HG02759 (cell line): ENCODE results near the gene RORC.

Experiments
- ATAC-seq: cut with Tn5 transposase; IDR thresholded peaks from one replicate; pipeline ENCODE4 v1.9.1; 2021; ENCODE audit warnings: mild to moderate bottlenecking, moderate library complexity; ENCODE audit not compliant: unreplicated experiment

RORC gene

DNA sequence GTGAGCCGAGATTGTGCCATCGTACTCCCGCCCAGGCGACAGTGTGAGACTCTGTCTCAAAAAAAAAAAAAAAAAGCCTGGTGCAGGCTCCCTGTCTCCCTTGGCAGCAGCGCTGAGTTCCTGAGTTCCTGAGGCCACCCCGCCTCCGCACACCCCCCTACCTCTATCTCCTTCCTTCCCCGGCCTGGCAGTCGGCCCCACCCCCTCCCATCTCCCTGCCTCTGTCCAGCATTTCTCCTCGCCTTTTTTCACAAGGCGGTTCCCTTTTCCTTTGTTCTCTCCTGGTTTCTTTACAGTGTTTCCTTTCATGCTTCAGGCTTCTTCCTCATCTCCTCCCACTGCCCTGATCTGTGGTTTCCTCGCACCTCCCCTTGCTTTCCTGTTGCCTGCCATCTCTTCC lies 2.7 kb downstream of the RORC start:
- no peak for ATAC-seq

DNA sequence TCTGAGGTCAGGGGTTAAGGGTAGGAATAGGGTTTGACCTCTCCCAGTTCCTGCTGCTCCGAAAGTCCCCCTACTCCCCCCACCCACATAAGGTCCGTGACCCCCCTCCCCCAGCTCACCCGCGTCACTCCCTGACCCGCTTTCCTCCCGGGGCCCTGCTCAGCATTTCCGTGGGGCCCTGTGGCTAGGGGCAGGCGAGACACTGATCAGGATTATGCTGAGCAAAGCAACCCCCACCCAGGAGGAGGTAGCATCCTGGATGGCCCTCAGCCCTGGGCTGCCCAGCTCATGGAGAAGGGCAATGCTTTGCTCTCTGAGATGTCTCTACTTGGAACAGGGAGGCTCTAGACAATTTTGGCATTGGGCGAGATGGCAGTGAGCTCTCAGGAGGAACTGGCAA lies 3.7 kb downstream of the RORC start:
- no peak for ATAC-seq

DNA sequence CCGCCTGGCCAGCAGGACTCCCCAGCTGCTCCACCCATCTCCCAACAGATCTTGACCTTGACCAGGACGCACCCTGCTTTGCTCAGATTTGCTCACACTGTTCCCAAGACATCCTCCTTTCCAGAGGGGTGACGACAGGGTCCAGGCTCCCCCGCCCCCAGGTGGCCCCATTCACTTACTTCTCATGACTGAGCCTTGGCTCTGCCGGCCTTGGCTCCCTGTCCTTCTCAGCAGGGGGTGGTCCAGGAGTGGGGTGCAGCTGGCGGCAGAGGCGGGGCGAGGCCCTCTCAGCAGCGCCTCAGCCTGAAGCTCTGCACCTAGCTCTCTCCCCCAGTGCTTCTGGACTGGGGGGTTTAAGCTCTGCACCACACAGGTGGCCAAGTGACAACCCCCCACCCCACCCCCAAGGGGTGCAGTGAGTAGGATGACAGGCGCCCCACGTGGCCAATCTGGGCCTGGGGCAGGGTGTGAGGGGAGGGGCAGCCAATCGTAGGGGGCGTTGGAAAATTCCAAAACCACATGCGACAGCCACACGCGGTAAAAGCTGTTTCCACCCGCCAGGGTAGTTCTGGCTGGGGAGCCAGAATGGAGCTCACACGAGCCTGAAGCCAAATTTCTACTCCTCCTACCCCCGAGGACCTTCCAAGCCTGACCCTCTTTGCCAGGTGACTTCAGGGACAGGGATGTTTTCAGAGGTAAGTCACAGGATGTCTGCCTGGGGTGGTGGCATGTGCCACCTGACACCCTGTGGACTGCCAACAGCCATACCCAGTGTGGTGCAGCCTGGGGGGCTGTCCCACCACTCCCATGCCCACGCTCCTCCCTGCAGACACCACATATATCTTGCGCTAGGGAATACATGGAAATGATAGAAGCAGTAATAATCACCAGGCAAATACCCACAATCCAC lies 5.6 kb downstream of the RORC start:
- ATAC-seq, result no peak

DNA sequence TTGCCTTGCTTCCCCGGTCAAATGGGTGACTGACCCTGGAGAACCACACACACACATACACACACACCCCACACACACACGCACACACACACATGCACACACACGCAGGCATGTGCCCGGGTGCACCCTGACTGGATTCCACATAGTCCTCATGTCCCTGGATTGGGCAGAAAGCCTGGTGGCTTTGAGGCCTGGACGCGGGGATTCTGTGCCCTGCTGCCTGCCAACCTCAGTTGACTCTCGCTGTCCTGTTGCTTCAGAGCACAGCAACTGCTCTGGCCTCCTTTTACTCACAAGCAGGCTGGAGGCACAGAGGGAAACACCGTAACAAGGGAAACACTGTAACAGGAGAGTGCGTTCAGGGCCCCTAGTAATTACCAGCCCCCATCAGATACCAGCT lies 6.4 kb downstream of the RORC start:
- ATAC-seq, result no peak

DNA sequence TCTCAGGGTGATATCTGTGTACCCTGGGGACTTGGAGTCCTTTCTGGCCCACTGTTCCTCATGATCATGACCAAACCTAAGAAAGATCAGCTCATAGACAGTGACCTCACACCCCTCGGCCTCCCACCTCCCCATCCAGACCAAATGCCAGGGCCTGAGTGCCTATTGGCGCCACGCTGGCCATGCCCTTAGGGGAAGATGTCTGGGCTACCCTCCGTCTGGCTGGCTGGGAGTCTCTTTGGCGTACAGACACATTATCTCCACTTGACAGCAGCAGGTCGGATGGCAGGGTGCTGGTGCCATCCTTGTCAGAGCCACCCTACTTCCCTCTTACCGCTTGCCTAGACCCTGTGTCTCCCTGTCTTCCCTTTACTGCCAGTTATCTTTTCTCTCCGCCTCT lies 8.4 kb downstream of the RORC start:
- no peak for ATAC-seq

DNA sequence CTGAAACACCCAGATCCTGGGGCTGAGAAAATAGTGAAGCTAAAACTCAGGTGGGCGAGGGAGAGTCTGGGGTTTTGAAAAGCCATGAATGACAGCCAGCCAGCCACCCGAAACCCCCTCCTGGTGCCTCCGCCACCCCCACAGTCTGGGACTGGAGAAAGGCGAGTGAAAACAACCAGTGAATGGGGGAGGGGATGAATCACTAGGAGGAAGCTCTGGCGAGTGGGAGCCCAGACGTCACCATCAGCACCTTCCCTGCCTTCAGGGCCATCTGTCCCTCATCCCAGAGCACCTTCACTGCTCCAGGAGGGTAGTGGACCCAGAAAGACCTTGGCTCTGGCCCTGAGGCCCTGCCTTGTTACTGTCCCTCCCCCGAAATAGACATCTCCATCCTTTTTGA lies 9.2 kb downstream of the RORC start:
- no peak for ATAC-seq

DNA sequence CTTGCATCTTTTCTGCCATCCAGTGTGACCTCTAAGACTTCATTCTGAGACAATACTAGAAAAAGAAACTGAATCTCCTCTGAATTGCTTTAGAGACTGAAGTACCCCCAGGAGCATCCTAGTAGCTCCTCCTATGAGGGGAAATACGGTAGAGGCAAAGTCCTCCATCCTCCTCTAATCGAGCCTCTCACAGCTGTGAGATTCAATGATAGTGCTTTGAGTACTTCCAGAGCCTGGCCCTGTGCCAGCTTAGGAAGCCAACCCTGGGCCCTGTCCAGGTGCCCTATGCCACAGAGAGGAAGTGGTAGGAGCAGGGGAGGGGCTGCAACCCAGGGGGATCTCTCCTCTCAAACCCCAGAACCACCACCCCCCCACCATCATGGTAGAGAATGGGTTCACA lies 10.7 kb downstream of the RORC start:
- no peak for ATAC-seq

DNA sequence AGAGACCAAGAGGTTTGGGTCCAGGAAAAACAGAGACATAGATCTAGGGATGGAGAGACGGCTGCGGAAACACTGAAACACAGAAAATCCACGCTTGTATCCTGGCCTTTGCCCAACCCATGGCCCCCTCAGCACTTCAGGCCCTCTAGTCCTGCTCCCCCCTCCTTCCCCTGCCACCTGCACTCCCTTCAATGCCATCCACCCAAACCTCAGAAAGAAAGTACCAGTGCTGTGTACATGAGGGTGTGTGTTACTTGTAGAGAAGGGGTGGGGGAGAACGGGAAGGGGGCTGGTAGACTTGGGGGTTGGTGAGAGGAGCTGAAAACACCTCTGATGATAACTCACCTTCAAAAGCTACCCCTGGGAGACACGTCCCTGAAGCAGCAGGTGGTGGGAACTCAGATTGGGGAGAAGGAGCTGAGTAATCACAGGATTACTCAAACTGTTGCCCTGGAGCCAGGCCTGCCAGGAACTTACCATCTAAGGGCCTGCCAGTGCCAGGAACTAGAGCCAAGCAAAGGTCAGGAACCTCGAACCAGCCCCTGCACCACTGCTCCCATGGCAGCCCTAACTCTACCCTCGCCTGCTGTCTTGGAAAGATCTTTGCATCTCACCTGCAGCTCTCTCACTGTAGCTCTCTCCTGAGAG lies 11.5 kb downstream of the RORC start:
- no peak for ATAC-seq

DNA sequence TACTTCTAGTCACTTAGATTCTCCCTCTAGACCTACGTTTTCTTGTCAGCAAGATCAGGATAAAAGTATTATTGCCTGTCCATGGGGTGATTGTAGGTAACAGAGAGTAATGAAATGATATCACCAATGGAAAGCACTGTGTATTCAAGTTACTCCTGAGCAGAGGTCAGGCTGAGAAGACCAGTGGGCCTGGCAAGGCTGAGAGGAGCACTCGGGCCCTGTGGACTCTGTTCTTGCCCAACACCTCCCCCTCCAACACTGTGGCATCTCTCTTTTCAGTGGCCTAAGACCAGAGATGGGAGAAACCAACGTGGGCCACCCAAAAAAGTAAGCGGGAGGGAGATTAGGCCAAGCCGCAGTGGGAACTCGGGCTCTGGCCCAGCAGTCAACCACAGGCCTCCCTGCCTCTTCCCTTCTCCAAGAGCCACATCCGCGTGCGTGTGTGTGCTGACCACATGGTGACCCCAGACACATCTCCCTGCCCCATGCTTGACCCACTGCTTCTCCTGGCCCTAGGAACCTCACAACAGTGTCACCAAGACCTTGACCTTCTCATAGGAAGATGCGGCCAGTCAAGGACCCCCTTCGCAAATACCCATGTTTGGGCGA lies 12.3 kb downstream of the RORC start:
- no peak for ATAC-seq

DNA sequence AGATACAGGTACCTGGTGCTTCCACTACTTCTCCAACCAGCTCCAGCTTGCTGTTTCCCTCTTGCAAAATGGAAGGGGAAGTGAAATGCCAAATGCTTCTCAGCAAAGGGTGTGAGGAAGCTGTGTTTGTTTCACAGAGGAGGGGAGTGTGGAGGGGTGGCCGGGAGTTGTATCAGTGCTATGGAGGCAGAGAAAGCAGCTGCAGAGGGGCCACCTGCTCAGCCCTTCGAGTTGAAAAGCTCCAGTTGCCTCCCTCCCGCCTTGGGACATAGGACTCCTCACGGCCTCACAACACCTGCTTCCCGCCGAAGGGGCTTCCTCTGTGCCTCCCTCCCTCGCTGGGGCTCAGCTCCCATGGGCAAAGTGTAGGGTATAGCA lies 14.3 kb downstream of the RORC start:
- no peak for ATAC-seq

DNA sequence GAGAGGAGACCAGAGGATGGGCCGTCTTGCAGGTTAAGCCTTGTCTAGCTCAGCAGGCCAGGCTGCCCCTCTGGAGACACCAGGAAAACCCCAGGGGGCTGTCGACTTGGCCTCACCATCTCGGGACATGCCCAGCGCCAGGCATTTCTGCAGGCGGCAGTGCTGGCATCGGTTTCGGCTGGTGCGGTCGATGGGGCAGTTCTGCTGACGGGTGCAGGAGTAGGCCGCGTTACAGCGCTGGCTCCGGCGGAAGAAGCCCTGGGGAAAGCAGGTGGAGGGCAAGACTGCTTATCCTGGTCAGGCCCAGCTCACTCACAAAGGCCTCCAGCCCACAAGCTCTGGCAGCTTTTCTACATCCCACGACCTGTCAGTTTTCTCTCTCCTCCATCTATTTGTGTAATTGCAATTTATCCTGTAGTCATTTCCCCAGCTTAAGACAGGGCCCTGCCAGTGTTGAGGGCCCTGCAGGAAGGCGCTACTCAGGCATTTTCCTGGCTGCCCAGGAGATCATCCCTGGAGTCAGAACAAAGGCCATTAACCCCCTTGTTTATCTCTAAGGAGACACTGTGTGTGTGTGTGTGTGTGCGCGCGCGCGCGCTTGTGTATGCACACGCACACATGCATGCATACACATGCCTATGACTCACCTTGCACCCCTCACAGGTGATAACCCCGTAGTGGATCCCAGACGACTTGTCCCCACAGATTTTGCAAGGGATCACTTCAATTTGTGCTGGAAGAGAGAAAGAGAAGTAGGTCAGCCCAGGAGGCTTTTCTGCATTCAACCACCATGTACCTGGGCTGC lies 14.9 kb downstream of the RORC start:
- no peak for ATAC-seq

DNA sequence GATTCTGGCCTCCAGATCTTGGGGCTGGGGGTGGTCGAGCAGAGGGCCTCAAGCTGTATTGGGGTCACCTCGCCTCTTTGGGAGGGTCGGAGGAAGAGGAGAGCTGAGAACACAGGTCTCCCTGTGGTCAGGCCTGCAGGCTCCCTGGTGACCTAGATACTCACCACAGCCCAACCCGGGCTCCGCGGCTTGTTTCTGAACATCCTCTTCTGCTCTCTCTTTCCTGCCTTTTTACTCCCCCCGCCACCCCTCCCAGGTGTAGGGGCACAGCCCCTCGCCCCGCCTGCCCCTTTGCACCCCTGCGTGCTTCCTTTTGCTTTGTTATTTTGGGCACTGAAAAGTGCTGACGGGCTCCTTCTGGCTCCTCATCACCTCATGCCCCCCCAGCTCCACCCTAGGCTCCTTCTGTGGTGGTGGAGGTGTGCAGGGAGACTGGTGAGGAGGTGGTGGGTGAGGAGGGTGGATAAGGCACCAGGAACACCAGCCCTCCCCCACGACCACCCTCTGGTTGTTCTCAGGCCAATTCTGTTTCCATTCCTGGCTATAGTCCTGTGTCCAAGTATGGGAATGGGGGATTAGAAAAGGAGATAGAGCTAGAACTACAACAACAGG lies 15.8 kb downstream of the RORC start:
- ATAC-seq, result no peak

DNA sequence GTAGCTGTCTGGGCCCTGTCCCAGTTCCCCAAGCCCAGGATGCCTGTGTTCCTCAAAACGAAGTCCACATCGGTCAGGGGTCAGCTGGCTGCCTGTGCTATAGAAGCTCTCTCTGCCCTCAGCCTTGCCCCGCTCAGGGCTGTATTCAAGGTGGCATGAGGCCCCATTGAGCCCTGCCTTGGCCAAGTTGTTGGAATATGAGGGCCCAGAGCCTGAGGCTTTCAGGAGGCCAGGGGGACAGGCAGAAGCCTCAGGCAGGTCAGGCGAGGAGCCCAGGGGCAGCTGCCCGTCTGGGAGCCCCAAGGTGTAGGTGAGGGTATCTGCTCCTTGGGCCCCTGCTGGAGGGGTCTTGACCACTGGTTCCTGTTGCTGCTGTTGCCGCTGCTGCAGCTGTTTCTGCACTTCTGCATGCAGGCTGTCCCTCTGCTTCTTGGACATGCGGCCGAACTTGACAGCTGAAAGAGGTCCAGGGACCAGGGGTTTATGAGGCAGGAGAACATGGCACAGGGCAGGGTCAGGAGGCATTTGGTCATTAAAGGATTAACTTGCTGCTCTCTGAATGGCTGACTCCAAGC lies 16.5 kb downstream of the RORC start:
- no peak for ATAC-seq

DNA sequence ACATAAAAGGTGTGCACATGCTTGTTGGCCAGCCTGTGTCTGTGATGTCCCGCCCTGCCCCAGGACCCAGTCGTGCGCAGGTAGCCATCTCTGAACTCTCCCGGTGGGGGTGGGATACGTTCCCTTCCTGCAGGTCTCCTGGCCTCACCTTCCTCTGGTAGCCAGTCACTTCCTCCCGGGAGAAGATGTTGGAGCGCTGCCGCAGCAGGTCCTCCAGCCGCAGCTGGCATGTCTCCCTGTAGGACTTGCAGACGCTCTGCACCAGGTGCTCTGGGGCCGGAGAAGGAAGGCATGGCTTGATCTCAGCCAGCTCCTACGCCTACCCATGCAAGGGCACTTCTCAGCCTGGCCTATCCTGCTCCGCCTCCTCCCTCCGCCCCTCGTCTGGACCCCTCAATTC lies 17.2 kb downstream of the RORC start:
- no peak for ATAC-seq

DNA sequence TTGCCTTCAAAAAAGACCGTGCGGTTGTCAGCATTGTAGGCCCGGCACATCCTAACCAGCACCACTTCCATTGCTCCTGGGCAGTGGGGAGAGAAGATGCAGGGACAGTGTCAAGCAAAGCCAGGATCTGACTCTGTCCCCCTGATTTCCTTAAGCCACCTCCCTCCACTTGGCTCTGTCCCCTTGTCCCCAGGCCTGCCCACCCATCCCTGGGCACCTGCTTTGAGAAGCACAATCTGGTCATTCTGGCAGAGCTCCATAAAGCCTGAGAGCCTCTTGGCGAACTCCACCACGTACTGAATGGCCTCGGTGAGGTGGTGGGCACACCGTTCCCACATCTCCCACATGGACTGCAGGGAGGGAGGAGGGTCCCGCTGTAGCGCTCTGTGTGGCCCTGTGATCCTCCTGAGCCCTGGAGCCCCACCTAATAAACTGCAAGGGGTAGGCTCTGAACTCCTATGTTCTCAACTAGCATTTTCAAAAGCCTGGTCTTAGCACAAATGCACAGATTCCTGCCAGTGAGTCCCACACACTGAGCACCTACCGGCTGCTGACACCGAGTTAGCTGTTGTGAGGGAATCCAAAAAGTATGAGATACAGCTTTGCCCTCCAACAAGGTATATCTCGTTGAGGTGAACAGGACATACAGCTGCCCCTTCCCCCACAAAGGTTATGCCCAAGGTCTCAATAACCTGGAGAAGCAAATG lies 18.2 kb downstream of the RORC start:
- no peak for ATAC-seq

DNA sequence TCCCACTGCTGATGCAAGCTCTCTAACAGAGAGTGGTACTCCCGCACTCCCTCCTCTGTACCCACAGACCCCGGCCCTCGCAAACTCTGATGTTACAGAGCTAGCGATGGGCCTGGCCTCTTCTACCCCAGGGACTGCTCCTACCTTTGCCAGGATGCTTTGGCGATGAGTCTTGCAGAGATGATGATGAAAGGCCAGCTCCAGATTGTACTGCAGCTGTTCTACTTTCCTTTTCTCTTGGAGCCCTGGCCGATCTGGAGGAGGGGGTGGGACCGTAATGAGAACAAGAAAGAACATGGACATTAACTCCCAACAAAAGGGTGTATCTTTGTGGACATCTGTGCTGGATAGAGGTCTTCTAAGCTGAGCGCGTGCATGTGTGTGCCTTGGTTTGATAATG lies 20.4 kb downstream of the RORC start:
- ATAC-seq, result no peak

DNA sequence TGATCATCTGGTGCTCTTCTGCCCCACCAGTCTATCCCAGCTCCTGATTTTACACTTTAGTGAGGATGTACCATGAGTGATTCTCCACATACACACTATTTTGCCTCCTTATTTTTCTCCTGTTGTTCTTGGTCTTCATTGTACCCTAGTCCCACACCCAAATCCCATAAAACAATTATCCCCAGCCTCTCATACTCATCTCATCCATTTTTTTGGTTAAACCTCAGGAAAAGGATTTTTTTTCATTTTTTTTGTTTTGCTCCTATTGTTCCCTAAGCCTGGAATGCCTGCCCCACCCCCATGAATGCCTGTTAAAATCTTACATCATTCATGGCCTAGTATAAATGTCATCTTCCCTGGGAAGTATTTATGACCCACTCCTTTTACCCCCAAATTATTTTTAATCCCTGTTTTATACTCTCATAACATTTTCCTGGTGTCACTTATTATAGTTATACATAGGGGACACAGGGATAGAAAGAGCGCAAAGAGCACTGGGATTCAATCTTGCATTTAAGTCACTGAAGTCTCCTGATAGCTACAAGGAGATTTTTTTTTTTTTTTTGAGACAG lies 21.5 kb downstream of the RORC start:
- no peak for ATAC-seq

DNA sequence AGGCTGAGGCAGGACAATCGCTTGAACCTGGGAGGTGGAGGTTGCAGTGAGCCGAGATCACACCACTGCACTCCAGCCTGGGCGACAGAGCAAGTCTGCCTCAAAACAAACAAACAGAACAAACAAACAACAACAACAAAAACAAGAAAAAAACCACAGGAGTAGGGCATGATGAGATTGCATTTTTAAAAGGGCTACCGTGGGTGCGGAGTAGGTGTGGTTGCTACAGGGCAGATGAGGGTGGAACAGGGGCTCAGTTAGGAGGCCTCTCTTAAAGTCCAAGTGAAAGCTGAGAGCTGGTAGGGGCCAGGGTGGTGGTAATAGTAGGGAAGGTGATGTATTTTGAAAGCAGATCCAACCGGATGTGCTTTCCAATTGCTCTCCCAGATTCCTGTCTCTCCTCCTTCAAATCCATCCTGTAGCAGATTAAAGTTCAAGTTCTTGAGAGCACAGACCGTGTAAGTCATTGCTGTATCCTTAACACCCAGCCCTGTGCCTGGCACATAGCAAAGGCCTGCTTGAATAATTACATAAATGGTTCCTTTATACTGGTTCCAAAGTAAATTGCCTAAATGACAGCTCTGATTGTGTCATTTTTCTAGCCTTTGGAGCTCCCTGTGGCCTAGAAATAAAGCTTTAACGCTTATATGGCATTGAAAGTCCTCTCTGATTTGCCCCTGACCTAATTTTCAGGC lies 22.2 kb downstream of the RORC start:
- ATAC-seq, result no peak

DNA sequence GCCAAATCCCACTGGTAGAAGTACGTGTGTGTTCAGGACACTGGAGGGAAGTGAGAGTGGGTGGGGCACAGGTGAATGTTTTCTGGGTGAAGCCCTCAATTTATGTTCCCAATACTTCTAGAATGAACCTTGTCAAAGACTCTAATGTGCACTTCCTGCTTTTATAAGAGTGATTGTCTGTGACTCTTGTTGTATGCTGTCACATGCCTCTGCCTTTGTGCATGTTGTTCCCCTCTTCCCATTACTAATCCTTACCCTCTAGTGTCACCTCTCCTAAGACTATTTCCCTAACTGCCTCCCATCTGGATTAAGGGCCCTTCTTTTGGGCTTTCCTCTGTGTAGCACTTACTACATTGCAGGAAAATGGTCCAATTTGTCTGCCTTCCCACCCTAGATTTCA lies 23.8 kb downstream of the RORC start:
- no peak for ATAC-seq
